GM23338 (cell line): ENCODE measurements around the gene NLN. TPM values are rescaled to one million over a fixed set of nuclear protein-coding genes. Genes with fewer than 3 reads are reported as not detected.

Experiments
- ATAC-seq: fragments of 200-7000 bp; cut with Tn5 transposase; 3 replicates; pipeline ENCODE4 v1.9.1; 2020
- DNase-seq: peaks from one replicate; pipeline ENCODE4 v3.0.0-alpha.2; 2015; ENCODE audit warnings: low spot score
- H2AFZ ChIP-seq: fragments of 200-600 bp; sonication (generic); 2 replicates; pipeline ENCODE4 v1.8.0; 2016; ENCODE audit warnings: antibody characterized with exemption, mild to moderate bottlenecking, moderate library complexity
- H3F3A ChIP-seq: fragments of 200-600 bp; sonication (generic); replicated peaks from 2 replicates; pipeline ENCODE4 v1.8.0; 2017; ENCODE audit warnings: antibody characterized with exemption, mixed run types, low read depth
- H3K27ac ChIP-seq: fragments of 200-600 bp; sonication (generic); 2 replicates; pipeline ENCODE4 v1.6.1; 2016; ENCODE audit warnings: low read depth
- H3K27me3 ChIP-seq: fragments of 200-600 bp; sonication (generic); 2 replicates; pipeline ENCODE4 v1.8.0; 2016; ENCODE audit warnings: mild to moderate bottlenecking, mixed run types, moderate library complexity; ENCODE audit not compliant: insufficient read depth
- H3K36me3 ChIP-seq: fragments of 200-600 bp; sonication (generic); 2 replicates; pipeline ENCODE4 v1.8.0; 2016; ENCODE audit warnings: mild to moderate bottlenecking; ENCODE audit not compliant: insufficient read depth
- H3K4me1 ChIP-seq: fragments of 200-600 bp; sonication (generic); 2 replicates; pipeline ENCODE4 v1.8.0; 2016; ENCODE audit warnings: mild to moderate bottlenecking, moderate library complexity; ENCODE audit not compliant: insufficient read depth
- H3K4me2 ChIP-seq: fragments of 200-600 bp; sonication (generic); 2 replicates; pipeline ENCODE4 v1.7.1; 2017; ENCODE audit warnings: mixed run types
- H3K4me3 ChIP-seq: fragments of 200-600 bp; sonication (generic); 2 replicates; pipeline ENCODE4 v1.6.1; 2016; ENCODE audit warnings: mixed run types
- H3K79me2 ChIP-seq: fragments of 200-600 bp; sonication (generic); replicated peaks from 2 replicates; pipeline ENCODE4 v1.8.0; 2017; ENCODE audit warnings: mild to moderate bottlenecking; ENCODE audit not compliant: insufficient read depth
- H3K9me2 ChIP-seq: fragments of 200-600 bp; sonication (generic); 2 replicates; pipeline ENCODE4 v1.8.0; 2017; ENCODE audit not compliant: insufficient read depth
- H4K20me1 ChIP-seq: fragments of 200-600 bp; sonication (generic); replicated peaks from 2 replicates; pipeline ENCODE4 v1.8.0; 2017; ENCODE audit warnings: mild to moderate bottlenecking; ENCODE audit not compliant: insufficient read depth
- H3K27ac Mint-ChIP-seq: 2 replicates; pipeline ENCODE4 v1.8.0; 2020; ENCODE audit warnings: inconsistent platforms, mild to moderate bottlenecking, moderate library complexity, mixed read lengths
- H3K27me3 Mint-ChIP-seq: 3 replicates; pipeline ENCODE4 v1.8.0; 2022; ENCODE audit warnings: low read depth, mild to moderate bottlenecking, moderate library complexity, mixed read lengths, inconsistent platforms; ENCODE audit not compliant: insufficient read depth, poor library complexity
- H3K36me3 Mint-ChIP-seq: 3 replicates; pipeline ENCODE4 v1.8.0; 2021; ENCODE audit warnings: low read depth, mild to moderate bottlenecking, inconsistent platforms, moderate library complexity, mixed read lengths
- H3K4me1 Mint-ChIP-seq: 3 replicates; pipeline ENCODE4 v1.8.0; 2020; ENCODE audit warnings: mild to moderate bottlenecking, inconsistent platforms, mixed read lengths
- H3K4me3 Mint-ChIP-seq: 3 replicates; pipeline ENCODE4 v1.8.0; 2021; ENCODE audit warnings: moderate library complexity, mild to moderate bottlenecking, inconsistent platforms, mixed read lengths
- H3K9me3 Mint-ChIP-seq: 3 replicates; pipeline ENCODE4 v1.8.0; 2020; ENCODE audit warnings: moderate library complexity, mild to moderate bottlenecking, inconsistent platforms, mixed read lengths
- EZH2 ChIP-seq: fragments of 200-600 bp; sonication (generic); IDR thresholded peaks from one replicate; pipeline ENCODE4 v1.8.0; 2017; ENCODE audit warnings: antibody characterized with exemption, mild to moderate bottlenecking, low read depth; ENCODE audit not compliant: unreplicated experiment
- EZH2phosphoT487 ChIP-seq: fragments of 200-600 bp; sonication (generic); IDR thresholded peaks from one replicate; pipeline ENCODE4 v1.8.1; 2018; ENCODE audit warnings: antibody characterized with exemption; ENCODE audit not compliant: unreplicated experiment
- NANOG ChIP-seq: IDR thresholded peaks from 2 replicates; pipeline ENCODE4 v1.6.1; 2016; ENCODE audit warnings: antibody characterized with exemption, borderline replicate concordance
- POLR2AphosphoS5 ChIP-seq: IDR thresholded peaks from 2 replicates; pipeline ENCODE4 v1.6.1; 2016; ENCODE audit warnings: antibody characterized with exemption, low read depth
- polyA plus RNA-seq: library from polyadenylated mRNA; unstranded; fragments of >200 nt; fragmentation: Nextera tagmentation; extraction: Ambion mirVana; gene quantifications from 2 replicates; pipeline ENCODE4 v1.2.1, GENCODE V29; 2016
- total RNA-seq: library from RNA; depleted of rRNA; stranded (reverse); fragments of >200 nt; shearing (Covaris generic); gene quantifications from 2 replicates; pipeline ENCODE4 v1.2.3, GENCODE V29; 2014
- TF ChIP-seq, protein P1 (sequence below): fragments of 250-450 bp; sonication (Bioruptor Pico); IDR thresholded peaks from 2 replicates; pipeline ENCODE4 v1.5.0; 2020; ENCODE audit warnings: mild to moderate bottlenecking, moderate library complexity
- TF ChIP-seq, protein P2 (sequence below): IDR thresholded peaks from one replicate; pipeline ENCODE4 v1.6.1; 2018; ENCODE audit warnings: antibody characterized with exemption; ENCODE audit not compliant: unreplicated experiment

NLN gene
- total and polyA plus RNA-seq, 2 experiments from 2014 or later, result 56.4 to 168 TPM

GRCh38 chr5:65820373-65820772 is 98.4 kb downstream of the NLN start:
- H2AFZ ChIP-seq, result no peak overlapping the region
- Mint-ChIP-seq H3K9me3 (no peaks in the 10 kb centered on the region), H3K36me3 (peaks cover 39% of the 10 kb centered on the region), H3K27ac (0 out of 2 replicates have a peak overlapping the region, but pooled peaks have one; percentile 20), H3K4me3 (no peak overlapping the region), H3K4me1 (peaks cover 20% of the 10 kb centered on the region), H3K27me3 (peaks cover 1% of the 10 kb centered on the region)
- H3K9me2 ChIP-seq, result no peaks in the 10 kb centered on the region
- peaks cover 11% of the 10 kb centered on the region; the same call in 1 of the 2 replicates for H4K20me1 ChIP-seq
- no peak for TF ChIP-seq POLR2AphosphoS5
- TF ChIP-seq EZH2, result no peak
- TF ChIP-seq EZH2phosphoT487, result no peak
- TF ChIP-seq, protein P1, sequence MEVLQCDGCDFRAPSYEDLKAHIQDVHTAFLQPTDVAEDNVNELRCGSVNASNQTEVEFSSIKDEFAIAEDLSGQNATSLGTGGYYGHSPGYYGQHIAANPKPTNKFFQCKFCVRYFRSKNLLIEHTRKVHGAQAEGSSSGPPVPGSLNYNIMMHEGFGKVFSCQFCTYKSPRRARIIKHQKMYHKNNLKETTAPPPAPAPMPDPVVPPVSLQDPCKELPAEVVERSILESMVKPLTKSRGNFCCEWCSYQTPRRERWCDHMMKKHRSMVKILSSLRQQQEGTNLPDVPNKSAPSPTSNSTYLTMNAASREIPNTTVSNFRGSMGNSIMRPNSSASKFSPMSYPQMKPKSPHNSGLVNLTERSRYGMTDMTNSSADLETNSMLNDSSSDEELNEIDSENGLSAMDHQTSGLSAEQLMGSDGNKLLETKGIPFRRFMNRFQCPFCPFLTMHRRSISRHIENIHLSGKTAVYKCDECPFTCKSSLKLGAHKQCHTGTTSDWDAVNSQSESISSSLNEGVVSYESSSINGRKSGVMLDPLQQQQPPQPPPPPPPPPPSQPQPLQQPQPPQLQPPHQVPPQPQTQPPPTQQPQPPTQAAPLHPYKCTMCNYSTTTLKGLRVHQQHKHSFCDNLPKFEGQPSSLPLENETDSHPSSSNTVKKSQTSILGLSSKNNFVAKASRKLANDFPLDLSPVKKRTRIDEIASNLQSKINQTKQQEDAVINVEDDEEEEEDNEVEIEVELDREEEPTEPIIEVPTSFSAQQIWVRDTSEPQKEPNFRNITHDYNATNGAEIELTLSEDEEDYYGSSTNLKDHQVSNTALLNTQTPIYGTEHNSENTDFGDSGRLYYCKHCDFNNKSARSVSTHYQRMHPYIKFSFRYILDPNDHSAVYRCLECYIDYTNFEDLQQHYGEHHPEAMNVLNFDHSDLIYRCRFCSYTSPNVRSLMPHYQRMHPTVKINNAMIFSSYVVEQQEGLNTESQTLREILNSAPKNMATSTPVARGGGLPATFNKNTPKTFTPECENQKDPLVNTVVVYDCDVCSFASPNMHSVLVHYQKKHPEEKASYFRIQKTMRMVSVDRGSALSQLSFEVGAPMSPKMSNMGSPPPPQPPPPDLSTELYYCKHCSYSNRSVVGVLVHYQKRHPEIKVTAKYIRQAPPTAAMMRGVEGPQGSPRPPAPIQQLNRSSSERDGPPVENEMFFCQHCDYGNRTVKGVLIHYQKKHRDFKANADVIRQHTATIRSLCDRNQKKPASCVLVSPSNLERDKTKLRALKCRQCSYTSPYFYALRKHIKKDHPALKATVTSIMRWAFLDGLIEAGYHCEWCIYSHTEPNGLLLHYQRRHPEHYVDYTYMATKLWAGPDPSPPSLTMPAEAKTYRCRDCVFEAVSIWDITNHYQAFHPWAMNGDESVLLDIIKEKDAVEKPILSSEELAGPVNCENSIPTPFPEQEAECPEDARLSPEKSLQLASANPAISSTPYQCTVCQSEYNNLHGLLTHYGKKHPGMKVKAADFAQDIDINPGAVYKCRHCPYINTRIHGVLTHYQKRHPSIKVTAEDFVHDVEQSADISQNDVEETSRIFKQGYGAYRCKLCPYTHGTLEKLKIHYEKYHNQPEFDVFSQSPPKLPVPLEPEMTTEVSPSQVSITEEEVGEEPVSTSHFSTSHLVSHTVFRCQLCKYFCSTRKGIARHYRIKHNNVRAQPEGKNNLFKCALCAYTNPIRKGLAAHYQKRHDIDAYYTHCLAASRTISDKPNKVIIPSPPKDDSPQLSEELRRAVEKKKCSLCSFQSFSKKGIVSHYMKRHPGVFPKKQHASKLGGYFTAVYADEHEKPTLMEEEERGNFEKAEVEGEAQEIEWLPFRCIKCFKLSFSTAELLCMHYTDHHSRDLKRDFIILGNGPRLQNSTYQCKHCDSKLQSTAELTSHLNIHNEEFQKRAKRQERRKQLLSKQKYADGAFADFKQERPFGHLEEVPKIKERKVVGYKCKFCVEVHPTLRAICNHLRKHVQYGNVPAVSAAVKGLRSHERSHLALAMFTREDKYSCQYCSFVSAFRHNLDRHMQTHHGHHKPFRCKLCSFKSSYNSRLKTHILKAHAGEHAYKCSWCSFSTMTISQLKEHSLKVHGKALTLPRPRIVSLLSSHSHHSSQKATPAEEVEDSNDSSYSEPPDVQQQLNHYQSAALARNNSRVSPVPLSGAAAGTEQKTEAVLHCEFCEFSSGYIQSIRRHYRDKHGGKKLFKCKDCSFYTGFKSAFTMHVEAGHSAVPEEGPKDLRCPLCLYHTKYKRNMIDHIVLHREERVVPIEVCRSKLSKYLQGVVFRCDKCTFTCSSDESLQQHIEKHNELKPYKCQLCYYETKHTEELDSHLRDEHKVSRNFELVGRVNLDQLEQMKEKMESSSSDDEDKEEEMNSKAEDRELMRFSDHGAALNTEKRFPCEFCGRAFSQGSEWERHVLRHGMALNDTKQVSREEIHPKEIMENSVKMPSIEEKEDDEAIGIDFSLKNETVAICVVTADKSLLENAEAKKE, result no peak
- TF ChIP-seq NANOG, result no peak
- ATAC-seq, result no peak
- no peaks in the 10 kb centered on the region for H3K79me2 ChIP-seq
- DNase-seq, result no peak
- no peaks in the 10 kb centered on the region for H3K27me3 ChIP-seq
- H3K27ac ChIP-seq, result peak overlapping the region; percentile 36; the same call in 1 of the 2 replicates
- no peaks in the 10 kb centered on the region for H3F3A ChIP-seq
- peaks cover 9% of the 10 kb centered on the region; the same call in 1 of the 2 replicates for H3K4me1 ChIP-seq
- peaks cover 20% of the 10 kb centered on the region; the same call in 1 of the 2 replicates for H3K36me3 ChIP-seq
- H3K4me2 ChIP-seq, result no peak overlapping the region
- no peak overlapping the region for H3K4me3 ChIP-seq

DNA sequence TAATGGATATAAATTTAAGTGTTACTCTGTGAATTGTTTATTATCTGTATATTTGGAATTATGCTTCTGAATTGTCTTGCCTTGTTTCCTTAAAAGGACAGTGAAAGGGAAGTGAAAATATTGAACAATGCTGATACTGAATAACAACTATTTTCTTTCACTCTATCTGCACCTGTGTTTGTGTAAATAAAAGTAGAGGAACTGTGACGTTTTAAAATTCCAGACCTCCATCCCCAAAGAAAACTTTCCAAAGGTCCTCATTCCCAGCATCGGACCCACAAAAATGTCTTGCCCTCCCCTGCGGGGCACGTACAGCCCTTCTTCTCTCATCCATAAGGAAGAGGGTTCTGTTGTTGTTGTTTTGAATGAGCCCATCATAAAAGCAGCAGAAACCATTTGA is 100.0 kb downstream of the NLN start:
- no peak for ATAC-seq
- Histone ChIP-seq H2AFZ (no peak overlapping the region), H3K4me1 (peaks cover 7% of the 10 kb centered on the region; the same call in 1 of the 2 replicates), H4K20me1 (peaks cover 11% of the 10 kb centered on the region; the same call in 1 of the 2 replicates), H3K36me3 (peaks cover 17% of the 10 kb centered on the region; the same call in 1 of the 2 replicates), H3K4me2 (no peak overlapping the region), H3K79me2 (no peaks in the 10 kb centered on the region), H3K4me3 (no peak overlapping the region), H3F3A (no peaks in the 10 kb centered on the region), H3K9me2 (no peaks in the 10 kb centered on the region), H3K27ac (no peak overlapping the region), H3K27me3 (no peaks in the 10 kb centered on the region)
- H3K36me3 Mint-ChIP-seq, result peaks cover 30% of the 10 kb centered on the region
- no peak for DNase-seq
- H3K4me3 Mint-ChIP-seq, result no peak overlapping the region
- no peaks in the 10 kb centered on the region for H3K9me3 Mint-ChIP-seq
- H3K27me3 Mint-ChIP-seq, result no peaks in the 10 kb centered on the region
- peaks cover 18% of the 10 kb centered on the region for H3K4me1 Mint-ChIP-seq
- no peak overlapping the region for H3K27ac Mint-ChIP-seq
- TF ChIP-seq EZH2phosphoT487, result no peak
- TF ChIP-seq, protein P2, sequence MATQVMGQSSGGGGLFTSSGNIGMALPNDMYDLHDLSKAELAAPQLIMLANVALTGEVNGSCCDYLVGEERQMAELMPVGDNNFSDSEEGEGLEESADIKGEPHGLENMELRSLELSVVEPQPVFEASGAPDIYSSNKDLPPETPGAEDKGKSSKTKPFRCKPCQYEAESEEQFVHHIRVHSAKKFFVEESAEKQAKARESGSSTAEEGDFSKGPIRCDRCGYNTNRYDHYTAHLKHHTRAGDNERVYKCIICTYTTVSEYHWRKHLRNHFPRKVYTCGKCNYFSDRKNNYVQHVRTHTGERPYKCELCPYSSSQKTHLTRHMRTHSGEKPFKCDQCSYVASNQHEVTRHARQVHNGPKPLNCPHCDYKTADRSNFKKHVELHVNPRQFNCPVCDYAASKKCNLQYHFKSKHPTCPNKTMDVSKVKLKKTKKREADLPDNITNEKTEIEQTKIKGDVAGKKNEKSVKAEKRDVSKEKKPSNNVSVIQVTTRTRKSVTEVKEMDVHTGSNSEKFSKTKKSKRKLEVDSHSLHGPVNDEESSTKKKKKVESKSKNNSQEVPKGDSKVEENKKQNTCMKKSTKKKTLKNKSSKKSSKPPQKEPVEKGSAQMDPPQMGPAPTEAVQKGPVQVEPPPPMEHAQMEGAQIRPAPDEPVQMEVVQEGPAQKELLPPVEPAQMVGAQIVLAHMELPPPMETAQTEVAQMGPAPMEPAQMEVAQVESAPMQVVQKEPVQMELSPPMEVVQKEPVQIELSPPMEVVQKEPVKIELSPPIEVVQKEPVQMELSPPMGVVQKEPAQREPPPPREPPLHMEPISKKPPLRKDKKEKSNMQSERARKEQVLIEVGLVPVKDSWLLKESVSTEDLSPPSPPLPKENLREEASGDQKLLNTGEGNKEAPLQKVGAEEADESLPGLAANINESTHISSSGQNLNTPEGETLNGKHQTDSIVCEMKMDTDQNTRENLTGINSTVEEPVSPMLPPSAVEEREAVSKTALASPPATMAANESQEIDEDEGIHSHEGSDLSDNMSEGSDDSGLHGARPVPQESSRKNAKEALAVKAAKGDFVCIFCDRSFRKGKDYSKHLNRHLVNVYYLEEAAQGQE, result no peak
- no peak for TF ChIP-seq POLR2AphosphoS5
